ENCODE results near the gene APC2. TPM values are rescaled to one million over a fixed set of nuclear protein-coding genes. Genes with fewer than 3 reads are reported as not detected.

Gene APC2
- total RNA-seq, 2 experiments from 2014 or later, result 0.57 to 5.5 TPM

DNA sequence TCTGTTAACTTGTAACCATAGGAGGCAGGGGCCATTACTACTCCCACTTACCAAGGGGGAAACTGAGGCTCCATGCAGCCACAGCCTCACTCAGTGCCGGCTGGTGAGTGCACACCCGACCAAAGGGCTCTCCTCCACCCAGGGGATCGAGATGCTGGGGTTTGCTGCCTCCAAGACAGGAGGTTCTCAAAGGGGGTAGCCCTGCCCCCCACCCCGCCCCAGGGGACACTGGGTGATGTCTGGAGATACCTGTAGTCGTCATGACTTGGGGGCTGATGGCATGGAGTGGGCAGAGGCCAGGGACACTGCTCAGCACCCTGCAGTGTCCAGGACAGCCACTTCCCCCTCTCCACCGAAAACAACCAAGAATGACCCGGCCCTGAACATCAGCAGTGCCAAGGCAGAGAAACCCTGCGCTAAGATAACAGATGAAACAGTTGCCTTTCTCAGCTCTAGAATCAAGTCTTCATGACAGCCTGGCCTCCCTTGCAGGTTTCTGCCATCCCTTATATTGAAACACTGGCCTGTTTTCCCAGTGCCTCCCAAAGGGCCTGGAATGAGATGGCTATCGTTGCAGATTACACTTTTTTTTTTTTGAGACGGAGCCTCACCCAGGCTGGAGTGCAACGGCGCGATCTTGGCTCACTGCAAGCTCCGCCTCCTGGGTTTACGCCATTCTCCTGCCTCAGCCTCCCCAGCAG lies 44.3 kb downstream of the APC2 start:
- Histone ChIP-seq H3K4me1 (ENCODE audit: insufficient read depth, low read length, poor library complexity, severe bottlenecking) (peaks cover 15% of the 10 kb centered on the region), H3K9me2 (ENCODE audit: insufficient read depth, low read length) (no peaks in the 10 kb centered on the region), H3K4me3 (ENCODE audit: low read depth, low read length, poor library complexity, severe bottlenecking) (no peak overlapping the region), H3K27ac (ENCODE audit: low read depth, low read length, poor library complexity, severe bottlenecking) (no peak overlapping the region), H3K79me2 (ENCODE audit: insufficient read depth, low read depth, low read length) (no peaks in the 10 kb centered on the region), H2AFZ (ENCODE audit: low read length) (no peak overlapping the region), H3K36me3 (ENCODE audit: insufficient read depth, low read length) (no peaks in the 10 kb centered on the region), H3K4me2 (ENCODE audit: low read length) (no peak overlapping the region), H3K9me3 (ENCODE audit: low read length) (no peaks in the 10 kb centered on the region), H4K20me1 (ENCODE audit: insufficient read depth, low read length) (no peaks in the 10 kb centered on the region)
- intact Hi-C loops (cut with micrococcal nuclease; ENCODE audit: unreplicated experiment), result no loop called here
- ChIA-PET CTCF (ENCODE audit: unreplicated experiment) (no interaction called here), POLR2A (no interaction called here)
- TF ChIP-seq, protein P1, sequence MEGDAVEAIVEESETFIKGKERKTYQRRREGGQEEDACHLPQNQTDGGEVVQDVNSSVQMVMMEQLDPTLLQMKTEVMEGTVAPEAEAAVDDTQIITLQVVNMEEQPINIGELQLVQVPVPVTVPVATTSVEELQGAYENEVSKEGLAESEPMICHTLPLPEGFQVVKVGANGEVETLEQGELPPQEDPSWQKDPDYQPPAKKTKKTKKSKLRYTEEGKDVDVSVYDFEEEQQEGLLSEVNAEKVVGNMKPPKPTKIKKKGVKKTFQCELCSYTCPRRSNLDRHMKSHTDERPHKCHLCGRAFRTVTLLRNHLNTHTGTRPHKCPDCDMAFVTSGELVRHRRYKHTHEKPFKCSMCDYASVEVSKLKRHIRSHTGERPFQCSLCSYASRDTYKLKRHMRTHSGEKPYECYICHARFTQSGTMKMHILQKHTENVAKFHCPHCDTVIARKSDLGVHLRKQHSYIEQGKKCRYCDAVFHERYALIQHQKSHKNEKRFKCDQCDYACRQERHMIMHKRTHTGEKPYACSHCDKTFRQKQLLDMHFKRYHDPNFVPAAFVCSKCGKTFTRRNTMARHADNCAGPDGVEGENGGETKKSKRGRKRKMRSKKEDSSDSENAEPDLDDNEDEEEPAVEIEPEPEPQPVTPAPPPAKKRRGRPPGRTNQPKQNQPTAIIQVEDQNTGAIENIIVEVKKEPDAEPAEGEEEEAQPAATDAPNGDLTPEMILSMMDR (conservative IDR thresholded peaks at IDR 0.05; ENCODE audit: low read length), result no peak
- TF ChIP-seq EZH2phosphoT487 (IDR thresholded peaks at IDR 0.05; ENCODE audit: borderline replicate concordance, low read depth, low read length), result no peak
- BruUV-seq (replicated peaks), result no TSS peak
- DNase-seq (ENCODE audit: low spot score), result no peak

DNA sequence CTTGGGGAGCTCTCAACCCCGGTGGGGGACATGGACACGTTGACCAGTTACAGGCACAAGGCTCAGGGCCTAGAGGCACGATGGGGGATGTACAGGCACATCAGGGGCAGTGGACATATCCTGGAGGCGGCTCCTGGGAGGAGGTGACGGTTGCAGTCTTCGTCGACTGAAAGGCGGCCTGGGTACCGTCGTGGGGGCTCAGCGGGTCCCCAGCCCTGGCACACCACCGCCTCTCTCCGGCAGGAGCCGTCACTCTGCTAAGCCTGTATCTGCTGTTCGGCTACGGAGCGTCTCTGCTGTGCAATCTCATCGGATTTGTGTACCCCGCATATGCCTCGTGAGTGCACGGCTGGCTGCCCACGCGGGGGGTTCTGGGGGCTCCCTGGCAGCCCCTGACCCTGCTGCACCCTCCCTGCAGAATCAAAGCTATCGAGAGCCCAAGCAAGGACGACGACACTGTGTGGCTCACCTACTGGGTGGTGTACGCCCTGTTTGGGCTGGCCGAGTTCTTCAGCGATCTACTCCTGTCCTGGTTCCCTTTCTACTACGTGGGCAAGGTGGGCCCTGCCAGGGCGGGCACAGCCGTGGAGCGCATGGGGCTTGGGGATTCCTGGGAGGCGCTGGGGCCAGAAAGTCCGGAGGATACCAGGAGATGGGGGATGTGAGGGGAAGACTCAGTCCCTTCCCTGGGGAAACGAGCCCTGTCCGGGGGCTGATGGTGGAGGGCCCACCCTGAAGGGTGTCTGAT lies 45.3 kb downstream of the APC2 start:
- ChIA-PET POLR2A (no interaction called here), CTCF (ENCODE audit: unreplicated experiment) (no interaction called here)
- H3K27ac ChIP-seq (ENCODE audit: low read depth, low read length, poor library complexity, severe bottlenecking), result no peak overlapping the region
- TF ChIP-seq, protein P1 (conservative IDR thresholded peaks at IDR 0.05; ENCODE audit: low read length), result no peak
- no peak for TF ChIP-seq EZH2phosphoT487 (IDR thresholded peaks at IDR 0.05; ENCODE audit: borderline replicate concordance, low read depth, low read length)
- H3K36me3 ChIP-seq (ENCODE audit: insufficient read depth, low read length), result no peaks in the 10 kb centered on the region
- intact Hi-C loops (cut with micrococcal nuclease; ENCODE audit: unreplicated experiment), result no loop called here
- BruUV-seq (replicated peaks), result no TSS peak
- DNase-seq (ENCODE audit: low spot score), result no peak
- H3K9me3 ChIP-seq (ENCODE audit: low read length), result no peaks in the 10 kb centered on the region
- H3K4me1 ChIP-seq (ENCODE audit: insufficient read depth, low read length, poor library complexity, severe bottlenecking), result peaks cover 7% of the 10 kb centered on the region
- H3K4me2 ChIP-seq (ENCODE audit: low read length), result no peak overlapping the region
- H3K4me3 ChIP-seq (ENCODE audit: low read depth, low read length, poor library complexity, severe bottlenecking), result no peak overlapping the region
- no peak overlapping the region for H2AFZ ChIP-seq (ENCODE audit: low read length)
- H4K20me1 ChIP-seq (ENCODE audit: insufficient read depth, low read length), result no peaks in the 10 kb centered on the region
- no peaks in the 10 kb centered on the region for H3K9me2 ChIP-seq (ENCODE audit: insufficient read depth, low read length)
- no peaks in the 10 kb centered on the region for H3K79me2 ChIP-seq (ENCODE audit: insufficient read depth, low read depth, low read length)
